ENCODE results near the gene VPREB3. TPM values are rescaled to one million over a fixed set of nuclear protein-coding genes. Genes with fewer than 3 reads are reported as not detected.

Gene VPREB3
- total RNA-seq, 1 experiment from 2014 or later: not detected

- no peaks in the 10 kb centered on the region for H3K27me3 ChIP-seq (ENCODE audit: control insufficient read depth, insufficient read depth, low read length)
- intact Hi-C loops (cut with micrococcal nuclease; ENCODE audit: unreplicated experiment) (no loop called here), in situ Hi-C loops (cut with HindIII; ENCODE audit: low pct_unique_long_range_greater_than_20kb, low sequenced_read_pairs) (no loop called here)
- BruUV-seq (replicated peaks): no TSS peak
- no peak overlapping the region for H3K4me3 ChIP-seq (ENCODE audit: low read depth in 2 of 2, low read length in 2 of 2)
- DNase-seq (ENCODE audit: low read depth, low spot score): no peak
- no peak for ATAC-seq
- no peak overlapping the region for H3K27ac ChIP-seq (ENCODE audit: low read length)
- no peaks in the 10 kb centered on the region for H3K9me3 ChIP-seq (ENCODE audit: control insufficient read depth, insufficient read depth, low read depth, low read length)
- TF ChIP-seq TCF7L2 (IDR thresholded peaks at IDR 0.05; ENCODE audit: low read depth, low read length): no peak
- TF ChIP-seq, protein P1, sequence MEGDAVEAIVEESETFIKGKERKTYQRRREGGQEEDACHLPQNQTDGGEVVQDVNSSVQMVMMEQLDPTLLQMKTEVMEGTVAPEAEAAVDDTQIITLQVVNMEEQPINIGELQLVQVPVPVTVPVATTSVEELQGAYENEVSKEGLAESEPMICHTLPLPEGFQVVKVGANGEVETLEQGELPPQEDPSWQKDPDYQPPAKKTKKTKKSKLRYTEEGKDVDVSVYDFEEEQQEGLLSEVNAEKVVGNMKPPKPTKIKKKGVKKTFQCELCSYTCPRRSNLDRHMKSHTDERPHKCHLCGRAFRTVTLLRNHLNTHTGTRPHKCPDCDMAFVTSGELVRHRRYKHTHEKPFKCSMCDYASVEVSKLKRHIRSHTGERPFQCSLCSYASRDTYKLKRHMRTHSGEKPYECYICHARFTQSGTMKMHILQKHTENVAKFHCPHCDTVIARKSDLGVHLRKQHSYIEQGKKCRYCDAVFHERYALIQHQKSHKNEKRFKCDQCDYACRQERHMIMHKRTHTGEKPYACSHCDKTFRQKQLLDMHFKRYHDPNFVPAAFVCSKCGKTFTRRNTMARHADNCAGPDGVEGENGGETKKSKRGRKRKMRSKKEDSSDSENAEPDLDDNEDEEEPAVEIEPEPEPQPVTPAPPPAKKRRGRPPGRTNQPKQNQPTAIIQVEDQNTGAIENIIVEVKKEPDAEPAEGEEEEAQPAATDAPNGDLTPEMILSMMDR (IDR thresholded peaks at IDR 0.05): no peak
- no peak for TF ChIP-seq POLR2AphosphoS5 (IDR thresholded peaks at IDR 0.05; ENCODE audit: low read depth, low read length)
- no peak for TF ChIP-seq SIN3A (IDR thresholded peaks at IDR 0.05; ENCODE audit: borderline replicate concordance, insufficient read depth, low read depth, low read length)
- TF ChIP-seq REST (IDR thresholded peaks at IDR 0.05; ENCODE audit: insufficient read depth in 1 of 2, low read depth in 2 of 2, low read length in 1 of 2): no peak
- POLR2A ChIA-PET: interaction anchor here (0.6 kb wide), 1 partner anchor 49 kb away, joined by 4 read pairs; no protein-coding TSS in a partner anchor
- H3K4me1 ChIP-seq (ENCODE audit: control insufficient read depth, insufficient read depth, low read length): no peaks in the 10 kb centered on the region
- no peaks in the 10 kb centered on the region for H3K36me3 ChIP-seq (ENCODE audit: control insufficient read depth, insufficient read depth, low read length)
- CTCF ChIA-PET: no interaction called here
Observed at GRCh38 chr22:23722724-23723123, 31.5 kb downstream of the VPREB3 start.

DNA sequence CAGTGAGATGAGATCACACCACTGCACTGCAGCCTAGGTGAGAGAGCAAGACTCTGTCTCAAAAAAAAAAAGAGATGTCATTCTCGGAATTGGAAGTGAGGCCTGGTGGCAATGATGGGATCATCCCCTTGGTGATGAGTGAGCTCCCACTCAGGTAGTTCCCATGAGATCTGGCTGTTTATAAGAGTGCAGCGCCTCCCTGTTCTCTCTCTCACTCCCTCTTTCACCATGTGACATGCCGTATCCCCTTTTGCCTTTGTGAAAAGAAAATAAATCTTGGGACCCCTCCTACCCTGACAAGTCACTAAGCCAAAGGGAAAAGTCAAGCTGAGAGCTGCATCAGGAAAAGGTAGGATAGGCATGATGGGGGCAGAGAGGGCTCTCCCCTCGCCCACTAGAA, 32.1 kb downstream of the VPREB3 start:
- ChIA-PET CTCF (no interaction called here), POLR2A (no interaction called here)

More for the DNA sequence above, 32.1 kb downstream of the VPREB3 start:
- in situ Hi-C loops (cut with HindIII; ENCODE audit: low pct_unique_long_range_greater_than_20kb, low sequenced_read_pairs) (no loop called here), intact Hi-C loops (cut with micrococcal nuclease; ENCODE audit: unreplicated experiment) (no loop called here)
- H3K27ac ChIP-seq (ENCODE audit: low read length): no peak overlapping the region
- no peak for DNase-seq (ENCODE audit: low read depth, low spot score)
- no peaks in the 10 kb centered on the region for H3K36me3 ChIP-seq (ENCODE audit: control insufficient read depth, insufficient read depth, low read length)
- H3K27me3 ChIP-seq (ENCODE audit: control insufficient read depth, insufficient read depth, low read length): no peaks in the 10 kb centered on the region
- no peak for ATAC-seq
- H3K9me3 ChIP-seq (ENCODE audit: control insufficient read depth, insufficient read depth, low read depth, low read length): no peaks in the 10 kb centered on the region
- BruUV-seq (replicated peaks): no TSS peak
- H3K4me1 ChIP-seq (ENCODE audit: control insufficient read depth, insufficient read depth, low read length): no peaks in the 10 kb centered on the region
- TF ChIP-seq TCF7L2 (IDR thresholded peaks at IDR 0.05; ENCODE audit: low read depth, low read length) (no peak), SIN3A (IDR thresholded peaks at IDR 0.05; ENCODE audit: borderline replicate concordance, insufficient read depth, low read depth, low read length) (no peak), REST (IDR thresholded peaks at IDR 0.05; ENCODE audit: insufficient read depth in 1 of 2, low read depth in 2 of 2, low read length in 1 of 2) (no peak), POLR2AphosphoS5 (IDR thresholded peaks at IDR 0.05; ENCODE audit: low read depth, low read length) (no peak)
- TF ChIP-seq, protein P1 (IDR thresholded peaks at IDR 0.05): no peak
- no peak overlapping the region for H3K4me3 ChIP-seq (ENCODE audit: low read depth in 2 of 2, low read length in 2 of 2)

Measured in Panc1 (cell line).